ENCODE results near the gene TNRC6C.
"Not testable (repeated sequence)": the region's sequence is repeated elsewhere in the genome, so short reads cannot be mapped to it uniquely, and the experiment has no call there.

Gene TNRC6C

GRCh38 chr17:78066976-78067375 is 108.5 kb downstream of the TNRC6C start:
- not testable (repeated sequence) for H3K9ac ChIP-seq (ENCODE audit: low read depth, low read length); H3K9me3 ChIP-seq (ENCODE audit: control insufficient read depth, insufficient read depth, low read length); H3K4me1 ChIP-seq (ENCODE audit: insufficient read depth, low read length)
- peaks cover 12% of the 10 kb centered on the region for H3K36me3 ChIP-seq (ENCODE audit: insufficient read depth, low read length)

DNA sequence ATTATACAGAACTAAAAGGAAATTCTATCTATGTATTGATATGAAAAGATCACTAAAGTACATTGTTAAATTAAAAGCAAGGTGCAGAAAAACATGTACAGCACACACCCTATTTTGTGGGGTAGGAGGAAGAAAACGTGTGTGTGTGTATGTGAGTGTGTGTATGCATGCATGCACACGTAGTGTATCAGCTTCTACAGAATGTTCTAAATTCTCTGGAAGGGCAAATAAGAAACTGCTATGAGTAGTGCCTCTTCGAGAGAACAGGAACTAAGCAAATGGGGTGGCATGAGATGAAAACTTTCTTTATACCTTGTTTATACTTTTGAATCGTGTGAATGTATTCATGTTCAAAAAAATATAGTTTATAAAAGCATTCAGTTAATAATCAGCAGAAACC is 111.2 kb downstream of the TNRC6C start:
- no peaks in the 10 kb centered on the region for H3K9me3 ChIP-seq (ENCODE audit: control insufficient read depth, insufficient read depth, low read length)
- H3K36me3 ChIP-seq (ENCODE audit: insufficient read depth, low read length), result peaks cover 37% of the 10 kb centered on the region
- H3K4me1 ChIP-seq (ENCODE audit: insufficient read depth, low read length), result no peaks in the 10 kb centered on the region
- H3K9ac ChIP-seq (ENCODE audit: low read depth, low read length), result no peak overlapping the region

GRCh38 chr17:78072961-78073360 is 114.5 kb downstream of the TNRC6C start:
- no peak overlapping the region for H3K9ac ChIP-seq (ENCODE audit: low read depth, low read length)
- H3K4me1 ChIP-seq (ENCODE audit: insufficient read depth, low read length), result no peaks in the 10 kb centered on the region
- peaks cover 44% of the 10 kb centered on the region for H3K36me3 ChIP-seq (ENCODE audit: insufficient read depth, low read length)
- H3K9me3 ChIP-seq (ENCODE audit: control insufficient read depth, insufficient read depth, low read length), result no peaks in the 10 kb centered on the region

DNA sequence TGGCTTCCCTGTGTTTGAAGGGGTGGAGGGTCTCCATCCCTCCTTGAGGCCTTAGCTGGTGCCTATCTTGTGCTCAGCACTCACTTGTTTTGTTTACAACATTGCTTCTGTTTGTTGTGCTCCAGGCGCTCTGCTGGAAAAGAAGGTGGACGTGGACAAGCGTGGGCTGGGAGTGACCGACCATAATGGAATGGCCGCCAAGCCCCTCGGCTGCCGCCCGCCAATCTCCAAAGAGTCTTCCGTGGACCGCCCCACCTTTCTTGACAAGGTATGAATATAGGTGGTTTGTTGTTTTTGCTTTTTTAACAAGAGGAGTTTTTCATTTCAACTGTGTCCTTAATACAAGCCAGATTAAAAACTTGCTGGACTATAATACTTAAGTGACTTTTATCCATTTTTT is 116.5 kb downstream of the TNRC6C start:
- Histone ChIP-seq H3K9me3 (ENCODE audit: control insufficient read depth, insufficient read depth, low read length) (no peaks in the 10 kb centered on the region), H3K9ac (ENCODE audit: low read depth, low read length) (no peak overlapping the region), H3K36me3 (ENCODE audit: insufficient read depth, low read length) (peaks cover 41% of the 10 kb centered on the region), H3K4me1 (ENCODE audit: insufficient read depth, low read length) (no peaks in the 10 kb centered on the region)

GRCh38 chr17:78075545-78075944 is 117.0 kb downstream of the TNRC6C start:
- Histone ChIP-seq H3K9ac (ENCODE audit: low read depth, low read length) (no peak overlapping the region), H3K4me1 (ENCODE audit: insufficient read depth, low read length) (no peaks in the 10 kb centered on the region), H3K9me3 (ENCODE audit: control insufficient read depth, insufficient read depth, low read length) (no peaks in the 10 kb centered on the region), H3K36me3 (ENCODE audit: insufficient read depth, low read length) (peaks cover 39% of the 10 kb centered on the region)

GRCh38 chr17:78079253-78079652 is 120.8 kb downstream of the TNRC6C start:
- peaks cover 18% of the 10 kb centered on the region for H3K36me3 ChIP-seq (ENCODE audit: insufficient read depth, low read length)
- no peak overlapping the region for H3K9ac ChIP-seq (ENCODE audit: low read depth, low read length)
- no peaks in the 10 kb centered on the region for H3K9me3 ChIP-seq (ENCODE audit: control insufficient read depth, insufficient read depth, low read length)
- no peaks in the 10 kb centered on the region for H3K4me1 ChIP-seq (ENCODE audit: insufficient read depth, low read length)

DNA sequence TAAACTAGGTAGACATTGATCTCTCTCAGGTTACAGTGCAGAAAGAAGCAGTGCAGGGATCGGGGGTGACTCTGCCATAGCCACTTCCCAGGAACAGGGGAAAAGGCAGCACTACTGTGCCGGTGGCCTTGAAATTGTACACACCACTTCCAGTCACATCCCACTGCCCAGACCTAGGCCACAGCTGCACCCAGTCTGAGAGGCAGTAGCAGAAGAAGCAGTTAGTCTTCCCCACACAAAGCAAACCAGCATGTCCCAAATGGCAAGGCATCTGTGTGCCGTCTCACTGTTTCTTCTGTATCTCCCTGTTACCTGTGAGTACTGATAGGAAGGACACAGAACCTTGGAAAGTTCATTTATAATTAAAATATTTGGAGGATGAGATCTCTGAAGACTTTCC is 123.0 kb downstream of the TNRC6C start:
- Histone ChIP-seq H3K4me1 (ENCODE audit: insufficient read depth, low read length) (no peaks in the 10 kb centered on the region), H3K9ac (ENCODE audit: low read depth, low read length) (no peak overlapping the region), H3K9me3 (ENCODE audit: control insufficient read depth, insufficient read depth, low read length) (no peaks in the 10 kb centered on the region), H3K36me3 (ENCODE audit: insufficient read depth, low read length) (peaks cover 9% of the 10 kb centered on the region)

- not testable (repeated sequence) for H3K9me3 ChIP-seq (ENCODE audit: control insufficient read depth, insufficient read depth, low read length); H3K4me1 ChIP-seq (ENCODE audit: insufficient read depth, low read length); H3K9ac ChIP-seq (ENCODE audit: low read depth, low read length)
- peaks cover 16% of the 10 kb centered on the region for H3K36me3 ChIP-seq (ENCODE audit: insufficient read depth, low read length)
Observed at GRCh38 chr17:78082355-78082872, 123.9 kb downstream of the TNRC6C start.

GRCh38 chr17:78082988-78083387 is 124.5 kb downstream of the TNRC6C start:
- Histone ChIP-seq H3K36me3 (ENCODE audit: insufficient read depth, low read length) (peaks cover 19% of the 10 kb centered on the region), H3K9me3 (ENCODE audit: control insufficient read depth, insufficient read depth, low read length) (no peaks in the 10 kb centered on the region), H3K4me1 (ENCODE audit: insufficient read depth, low read length) (no peaks in the 10 kb centered on the region), H3K9ac (ENCODE audit: low read depth, low read length) (no peak overlapping the region)

GRCh38 chr17:78086740-78087139 is 128.2 kb downstream of the TNRC6C start:
- Histone ChIP-seq H3K9ac (ENCODE audit: low read depth, low read length) (no peak overlapping the region), H3K4me1 (ENCODE audit: insufficient read depth, low read length) (no peaks in the 10 kb centered on the region), H3K9me3 (ENCODE audit: control insufficient read depth, insufficient read depth, low read length) (no peaks in the 10 kb centered on the region), H3K36me3 (ENCODE audit: insufficient read depth, low read length) (peaks cover 20% of the 10 kb centered on the region)

GRCh38 chr17:78088529-78088928 is 130.0 kb downstream of the TNRC6C start:
- Histone ChIP-seq H3K36me3 (ENCODE audit: insufficient read depth, low read length) (peaks cover 30% of the 10 kb centered on the region), H3K4me1 (ENCODE audit: insufficient read depth, low read length) (no peaks in the 10 kb centered on the region), H3K9ac (ENCODE audit: low read depth, low read length) (no peak overlapping the region), H3K9me3 (ENCODE audit: control insufficient read depth, insufficient read depth, low read length) (no peaks in the 10 kb centered on the region)

DNA sequence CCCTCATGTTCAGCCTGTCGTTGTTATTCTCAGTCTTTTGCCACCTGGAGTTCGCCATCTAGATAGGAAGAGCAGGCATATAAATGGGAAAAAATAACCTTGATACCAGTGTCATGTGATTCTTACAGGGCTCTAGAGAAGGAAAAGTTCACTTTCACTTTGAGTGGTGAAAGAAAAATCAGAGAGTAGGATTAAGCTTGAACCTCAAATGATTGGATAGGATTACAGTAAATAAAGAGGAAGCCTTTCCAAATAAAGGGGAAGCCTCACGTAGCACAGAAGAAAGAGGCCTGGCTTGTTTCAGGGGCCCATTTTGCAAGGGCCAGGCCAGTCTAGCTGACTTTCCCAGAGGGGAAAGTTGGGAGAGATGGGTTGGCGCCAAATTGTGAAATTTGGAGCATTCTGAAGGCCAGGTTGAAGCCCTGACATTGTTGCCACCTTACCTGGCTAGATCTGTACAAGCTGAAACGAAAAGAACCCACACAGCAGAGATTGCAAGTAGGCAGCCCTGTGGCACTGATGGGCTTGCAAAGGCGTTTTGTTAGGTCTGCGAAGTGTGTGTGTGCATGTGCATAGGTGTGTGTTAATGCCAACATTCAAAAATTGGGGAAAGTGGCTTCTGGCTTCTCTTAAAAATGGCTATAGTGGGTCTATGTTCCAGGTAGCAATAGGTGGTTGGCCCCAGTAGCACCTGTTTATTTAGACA is 131.2 kb downstream of the TNRC6C start:
- Histone ChIP-seq H3K36me3 (ENCODE audit: insufficient read depth, low read length) (peaks cover 30% of the 10 kb centered on the region), H3K4me1 (ENCODE audit: insufficient read depth, low read length) (no peaks in the 10 kb centered on the region), H3K9me3 (ENCODE audit: control insufficient read depth, insufficient read depth, low read length) (no peaks in the 10 kb centered on the region)

DNA sequence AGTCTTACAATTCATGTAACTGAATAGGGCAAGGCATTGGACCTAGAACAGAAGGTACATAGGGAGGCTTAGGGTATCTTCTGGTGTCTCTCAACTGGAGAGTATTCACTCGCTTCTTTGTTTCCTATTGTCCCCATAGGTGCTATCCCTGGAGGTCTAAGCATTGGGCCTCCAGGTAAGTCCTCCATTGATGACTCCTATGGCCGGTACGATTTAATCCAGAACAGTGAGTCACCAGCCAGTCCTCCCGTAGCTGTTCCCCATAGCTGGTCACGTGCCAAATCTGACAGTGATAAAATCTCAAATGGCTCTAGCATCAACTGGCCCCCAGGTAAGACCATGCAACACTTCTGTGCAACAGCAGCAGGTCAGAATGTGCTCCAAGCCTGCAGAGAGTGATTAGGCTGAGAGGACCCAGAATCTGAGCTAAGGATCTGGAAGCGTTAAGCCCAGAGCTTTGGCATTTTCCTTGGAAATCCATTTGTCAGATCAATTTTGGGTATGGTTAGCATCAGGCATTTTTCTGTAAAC is 134.4 kb downstream of the TNRC6C start:
- H3K9me3 ChIP-seq (ENCODE audit: control insufficient read depth, insufficient read depth, low read length), result no peaks in the 10 kb centered on the region
- H3K36me3 ChIP-seq (ENCODE audit: insufficient read depth, low read length), result peaks cover 31% of the 10 kb centered on the region
- no peaks in the 10 kb centered on the region for H3K4me1 ChIP-seq (ENCODE audit: insufficient read depth, low read length)
- H3K9ac ChIP-seq (ENCODE audit: low read depth, low read length), result no peak overlapping the region

More for the DNA sequence above, 131.2 kb downstream of the TNRC6C start:
- no peak overlapping the region for H3K9ac ChIP-seq (ENCODE audit: low read depth, low read length)

DNA sequence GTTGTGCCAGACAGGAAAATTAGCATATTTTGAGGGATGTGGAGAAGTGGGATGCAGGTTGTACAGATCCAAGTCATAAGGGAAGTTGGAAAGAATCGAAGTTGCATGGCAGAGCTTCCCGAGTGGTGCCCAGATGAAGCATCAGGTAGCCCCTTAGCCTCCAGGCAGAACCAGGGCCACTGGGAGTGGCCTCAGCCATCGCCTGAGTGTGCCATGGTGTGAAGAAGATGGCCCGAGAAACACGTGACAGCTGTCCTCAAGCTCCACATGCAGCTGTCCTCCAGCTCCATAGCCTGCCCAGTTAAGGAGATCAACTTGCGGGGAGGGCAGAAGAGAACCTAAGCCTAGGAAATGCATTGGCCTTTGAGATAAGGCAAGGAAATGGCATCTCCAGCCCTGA is 136.5 kb downstream of the TNRC6C start:
- Histone ChIP-seq H3K4me1 (ENCODE audit: insufficient read depth, low read length) (no peaks in the 10 kb centered on the region), H3K9ac (ENCODE audit: low read depth, low read length) (no peak overlapping the region), H3K9me3 (ENCODE audit: control insufficient read depth, insufficient read depth, low read length) (peaks cover 5% of the 10 kb centered on the region; the same call in 1 of the 2 replicates), H3K36me3 (ENCODE audit: insufficient read depth, low read length) (peaks cover 44% of the 10 kb centered on the region)

- Histone ChIP-seq H3K4me1 (ENCODE audit: insufficient read depth, low read length) (no peaks in the 10 kb centered on the region), H3K36me3 (ENCODE audit: insufficient read depth, low read length) (peaks cover 50% of the 10 kb centered on the region), H3K9ac (ENCODE audit: low read depth, low read length) (no peak overlapping the region), H3K9me3 (ENCODE audit: control insufficient read depth, insufficient read depth, low read length) (peaks cover 10% of the 10 kb centered on the region)
Observed at GRCh38 chr17:78096093-78096492, 137.6 kb downstream of the TNRC6C start.

Data from ES-I3 (cell line).